Small intestine (tissue), 7 donors: ENCODE measurements around the gene TMEM156. TPM values are rescaled to one million over a fixed set of nuclear protein-coding genes. Genes with fewer than 3 reads are reported as not detected.

ENCODE experiments used
- DNase-seq, 2 donors: peaks; one replicate each; pipeline versions ENCODE4 v3.0.0 to v3.0.0-alpha.2; 2013
- FAIRE-seq: peaks from 2 replicates; lab custom pipeline; 2012; peaks lifted over from hg19 to GRCh38; lab: Jason Lieb, UNC
- H3K27ac ChIP-seq, 3 donors: one replicate each; pipeline ENCODE4 v1.5.1; 2013; ENCODE audit warnings: low read length in 2 of 3, mild to moderate bottlenecking in 2 of 3, control low read depth in 1 of 3, inconsistent platforms in 1 of 3, low read depth in 1 of 3, moderate library complexity in 1 of 3
- H3K27me3 ChIP-seq, 3 donors: one replicate each; pipeline ENCODE4 v1.6.1; 2013; ENCODE audit warnings: low read length in 3 of 3, inconsistent platforms in 1 of 3; ENCODE audit not compliant: control insufficient read depth in 3 of 3, insufficient read depth in 3 of 3
- H3K36me3 ChIP-seq, 3 donors: one replicate each; pipeline ENCODE4 v1.6.1; 2013; ENCODE audit warnings: low read length in 3 of 3, inconsistent platforms in 1 of 3, low read depth in 1 of 3, mild to moderate bottlenecking in 1 of 3, moderate library complexity in 1 of 3; ENCODE audit not compliant: control insufficient read depth in 3 of 3, insufficient read depth in 2 of 3
- H3K4me1 ChIP-seq, 3 donors: one replicate each; pipeline ENCODE4 v1.6.1; 2013; ENCODE audit warnings: low read length in 2 of 3, inconsistent platforms in 1 of 3, low read depth in 1 of 3, mild to moderate bottlenecking in 1 of 3, moderate library complexity in 1 of 3; ENCODE audit not compliant: control insufficient read depth in 3 of 3, insufficient read depth in 2 of 3
- H3K4me3 ChIP-seq, 3 donors: one replicate each; pipeline ENCODE4 v1.5.1; 2013; ENCODE audit warnings: low read length in 3 of 3, control low read depth in 1 of 3, inconsistent platforms in 1 of 3, low read depth in 1 of 3, mild to moderate bottlenecking in 1 of 3, moderate library complexity in 1 of 3
- H3K9me3 ChIP-seq, 2 donors: one replicate each; pipeline ENCODE4 v1.6.1; 2013; ENCODE audit warnings: low read depth in 1 of 2, low read length in 1 of 2; ENCODE audit not compliant: control insufficient read depth in 2 of 2, insufficient read depth in 1 of 2
- WGBS, 3 donors: extraction: QIAGEN DNeasy Blood & Tissue Kit; methylation state at CpG; one replicate each; pipeline ENCODE4 v1.1.7; 2013; 5-methylcytosine and 5-hydroxymethylcytosine counted together
- polyA plus RNA-seq, 4 donors: library from polyadenylated mRNA; stranded (reverse) in 3 of 4; unstranded in 1 of 4; fragments of 200-250 nt in 3 of 4; fragments of 120-200 nt in 1 of 4; gene quantifications; one replicate each; pipeline versions ENCODE4 v1.2.1 to v1.2.3, GENCODE V29; 2013
- donor health status: healthy with polysubstance abuse.
- donor health status: control.
- donor health status: control.
- donor health status: Bipolar disorder and iron deficiency.
- donor health status: healthy.

The TMEM156 gene
- polyA plus RNA-seq, 4 donors, result 1.2 to 2.2 (median 1.4) TPM; not detected in 1

GRCh38 chr4:39046249-39046648 lies 14.0 kb upstream of the TMEM156 start:
- H3K9me3 ChIP-seq, result no peaks in the 10 kb centered on the region
- H3K4me1 ChIP-seq, result peaks cover 0 to 15% (median 2%) of the 10 kb centered on the region in 3 donors
- 78 to 88% (median 82%) methylated on average over 8 of the region's 8 CpGs for WGBS, 3 donors
- no peak overlapping the region for H3K4me3 ChIP-seq
- DNase-seq (no peak), FAIRE-seq (no peak)
- H3K36me3 ChIP-seq, result no peaks in the 10 kb centered on the region
- no peaks in the 10 kb centered on the region for H3K27me3 ChIP-seq
- H3K27ac ChIP-seq, result no peak overlapping the region

- FAIRE-seq (no peak), DNase-seq (no peak)
- peak overlapping the region in 2 of 3 donors; percentile 67 to 95 for H3K4me3 ChIP-seq
- peak overlapping the region in 1 of 3 donors; percentile 93 for H3K27ac ChIP-seq
- no peaks in the 10 kb centered on the region for H3K36me3 ChIP-seq
- no peaks in the 10 kb centered on the region for H3K27me3 ChIP-seq
- no peaks in the 10 kb centered on the region for H3K9me3 ChIP-seq
- peaks cover 0 to 15% (median 2%) of the 10 kb centered on the region in 3 donors for H3K4me1 ChIP-seq
- 44 to 77% (median 53%) methylated on average over 3 of the region's 3 CpGs for WGBS, 3 donors
Observed at GRCh38 chr4:39045827-39046221, 13.6 kb upstream of the TMEM156 start.

- 2 to 6% (median 5%) methylated on average over 43 to 82 of the region's 82 CpGs for WGBS, 3 donors
- no peak for FAIRE-seq
- DNase-seq, result peak in 1 of 2 donors; percentile 84
- H3K27me3 ChIP-seq, result no peaks in the 10 kb centered on the region
- peak overlapping the region; percentile 39 to 93 (median 59) for H3K27ac ChIP-seq
- H3K9me3 ChIP-seq, result no peaks in the 10 kb centered on the region
- H3K4me3 ChIP-seq, result peak overlapping the region; percentile 52 to 95 (median 67)
- H3K36me3 ChIP-seq, result no peaks in the 10 kb centered on the region
- peaks cover 0 to 15% (median 2%) of the 10 kb centered on the region in 3 donors for H3K4me1 ChIP-seq
Observed at GRCh38 chr4:39044956-39045826, 13.0 kb upstream of the TMEM156 start.

GRCh38 chr4:39044364-39044955 lies 12.3 kb upstream of the TMEM156 start:
- Histone ChIP-seq H3K36me3 (no peaks in the 10 kb centered on the region), H3K4me1 (peaks cover 0 to 15% (median 2%) of the 10 kb centered on the region in 3 donors), H3K27ac (peak overlapping the region; percentile 54 to 93 (median 59)), H3K27me3 (no peaks in the 10 kb centered on the region), H3K9me3 (no peaks in the 10 kb centered on the region), H3K4me3 (peak overlapping the region; percentile 52 to 95 (median 67))
- no peak for FAIRE-seq
- WGBS, 3 donors, result 0 to 1% (median 0%) methylated on average over 25 to 53 of the region's 54 CpGs
- peak; percentile 66 to 83 for DNase-seq

- FAIRE-seq (no peak), DNase-seq (peak in 1 of 2 donors; percentile 20)
- Histone ChIP-seq H3K9me3 (no peaks in the 10 kb centered on the region), H3K4me1 (peaks cover 0 to 15% (median 2%) of the 10 kb centered on the region in 3 donors), H3K27ac (peak overlapping the region in 2 of 3 donors; percentile 42 to 54), H3K4me3 (peak overlapping the region in 2 of 3 donors; percentile 52 to 95), H3K27me3 (no peaks in the 10 kb centered on the region), H3K36me3 (no peaks in the 10 kb centered on the region)
- WGBS, 3 donors, result 9 to 11% (median 10%) methylated on average over 8 of the region's 8 CpGs
Observed at GRCh38 chr4:39043861-39044363, 11.7 kb upstream of the TMEM156 start.

- no peaks in the 10 kb centered on the region for H3K27me3 ChIP-seq
- DNase-seq, result peak in 1 of 2 donors; percentile 26
- FAIRE-seq, result no peak
- peaks cover 0 to 15% (median 2%) of the 10 kb centered on the region in 3 donors for H3K4me1 ChIP-seq
- H3K4me3 ChIP-seq, result no peak overlapping the region
- no peaks in the 10 kb centered on the region for H3K9me3 ChIP-seq
- no peaks in the 10 kb centered on the region for H3K36me3 ChIP-seq
- WGBS, 3 donors, result 31 to 56% (median 50%) methylated on average over 10 of the region's 10 CpGs
- peak overlapping the region in 2 of 3 donors; percentile 42 to 54 for H3K27ac ChIP-seq
Observed at GRCh38 chr4:39043058-39043860, 11.1 kb upstream of the TMEM156 start.

GRCh38 chr4:39042366-39042765 lies 10.2 kb upstream of the TMEM156 start:
- FAIRE-seq (no peak), DNase-seq (no peak)
- H3K36me3 ChIP-seq, result no peaks in the 10 kb centered on the region
- 79 to 93% (median 81%) methylated on average over 1 of the region's 1 CpG for WGBS, 3 donors
- no peaks in the 10 kb centered on the region for H3K27me3 ChIP-seq
- H3K4me1 ChIP-seq, result peaks cover 0 to 15% (median 2%) of the 10 kb centered on the region in 3 donors
- peak overlapping the region in 1 of 3 donors; percentile 67 for H3K27ac ChIP-seq
- H3K9me3 ChIP-seq, result no peaks in the 10 kb centered on the region
- no peak overlapping the region for H3K4me3 ChIP-seq
